Measurements from ENCODE around the gene STARD13. TPM values are rescaled to one million over a fixed set of nuclear protein-coding genes. Genes with fewer than 3 reads are reported as not detected.
A peak's percentile ranks its signal among the peaks of the same experiment; 100 is the strongest.

The STARD13 gene
- total RNA-seq, 1 experiment from 2014 or later, result 2.1 TPM

DNA sequence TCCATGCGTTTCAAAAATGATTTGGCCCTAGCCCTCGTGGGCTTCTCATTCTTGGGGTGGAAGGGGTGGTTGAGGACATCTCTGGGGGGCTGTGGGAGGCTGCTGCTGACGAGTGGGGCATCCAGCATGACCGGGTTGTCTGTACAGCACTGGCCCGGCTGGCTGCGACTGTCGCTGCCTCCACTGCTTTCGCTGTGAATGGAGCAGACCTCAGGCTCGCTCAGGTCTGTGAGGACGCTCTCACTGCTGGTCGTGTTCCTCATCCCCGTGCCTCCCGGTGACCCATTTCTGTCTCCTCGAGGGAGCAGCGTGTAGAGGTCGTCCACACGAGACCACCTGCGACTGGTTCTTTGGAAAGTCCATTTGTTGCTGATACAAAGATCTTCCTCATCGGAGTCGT lies 155.7 kb downstream of the STARD13 start:
- Mint-ChIP-seq H3K4me3 (no peak overlapping the region), H3K27me3 (ENCODE audit: low read depth) (no peaks in the 10 kb centered on the region), H3K27ac (peak overlapping the region in 1 of 3 experiments; percentile 78; a peak in 1 of 7 replicates), H3K36me3 (ENCODE audit: insufficient read depth in 1 of 3, low read depth in 3 of 3) (no peaks in the 10 kb centered on the region), H3K4me1 (peaks cover 9 to 14% of the 10 kb centered on the region in 2 experiments), H3K9me3 (no peaks in the 10 kb centered on the region)
- no peaks in the 10 kb centered on the region for H3K79me2 ChIP-seq (ENCODE audit: insufficient read depth, low read length)
- no peak overlapping the region for H2AFZ ChIP-seq (ENCODE audit: low read length)
- H2BK12ac ChIP-seq (ENCODE audit: insufficient read length, low read depth, low read length), result no peak overlapping the region
- no peak overlapping the region for H3K14ac ChIP-seq (ENCODE audit: insufficient read depth, low read length)
- DNase-seq, result no peak
- no peak overlapping the region for H2BK5ac ChIP-seq (ENCODE audit: insufficient read length, low read length)
- TF ChIP-seq, protein P1, sequence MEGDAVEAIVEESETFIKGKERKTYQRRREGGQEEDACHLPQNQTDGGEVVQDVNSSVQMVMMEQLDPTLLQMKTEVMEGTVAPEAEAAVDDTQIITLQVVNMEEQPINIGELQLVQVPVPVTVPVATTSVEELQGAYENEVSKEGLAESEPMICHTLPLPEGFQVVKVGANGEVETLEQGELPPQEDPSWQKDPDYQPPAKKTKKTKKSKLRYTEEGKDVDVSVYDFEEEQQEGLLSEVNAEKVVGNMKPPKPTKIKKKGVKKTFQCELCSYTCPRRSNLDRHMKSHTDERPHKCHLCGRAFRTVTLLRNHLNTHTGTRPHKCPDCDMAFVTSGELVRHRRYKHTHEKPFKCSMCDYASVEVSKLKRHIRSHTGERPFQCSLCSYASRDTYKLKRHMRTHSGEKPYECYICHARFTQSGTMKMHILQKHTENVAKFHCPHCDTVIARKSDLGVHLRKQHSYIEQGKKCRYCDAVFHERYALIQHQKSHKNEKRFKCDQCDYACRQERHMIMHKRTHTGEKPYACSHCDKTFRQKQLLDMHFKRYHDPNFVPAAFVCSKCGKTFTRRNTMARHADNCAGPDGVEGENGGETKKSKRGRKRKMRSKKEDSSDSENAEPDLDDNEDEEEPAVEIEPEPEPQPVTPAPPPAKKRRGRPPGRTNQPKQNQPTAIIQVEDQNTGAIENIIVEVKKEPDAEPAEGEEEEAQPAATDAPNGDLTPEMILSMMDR (conservative IDR thresholded peaks at IDR 0.05), result no peak
- H2BK20ac ChIP-seq (ENCODE audit: low read depth, low read length, poor library complexity, severe bottlenecking), result no peak overlapping the region
- no peak overlapping the region for H3K27ac ChIP-seq (ENCODE audit: insufficient read length, low read depth, low read length)
- H4K91ac ChIP-seq (ENCODE audit: insufficient read length, low read depth, low read length), result no peak overlapping the region
- no peak overlapping the region for H3K56ac ChIP-seq (ENCODE audit: insufficient read length, low read depth, low read length)
- H3K4me1 ChIP-seq (ENCODE audit: insufficient read depth, low read length), result peaks cover 3% of the 10 kb centered on the region; the same call in 1 of the 2 replicates
- no peaks in the 10 kb centered on the region for H4K20me1 ChIP-seq (ENCODE audit: control insufficient read depth, insufficient read depth, insufficient read length)
- no peaks in the 10 kb centered on the region for H3K79me1 ChIP-seq (ENCODE audit: insufficient read depth, low read depth, low read length, poor library complexity, severe bottlenecking)
- H3K4me2 ChIP-seq (ENCODE audit: insufficient read depth, insufficient read length, low read length), result no peak overlapping the region
- no peak overlapping the region for H2BK15ac ChIP-seq (ENCODE audit: low read depth, low read length)
- no peak overlapping the region for H3K18ac ChIP-seq (ENCODE audit: insufficient read length, low read depth, low read length)
- H2BK120ac ChIP-seq (ENCODE audit: low read depth, low read length, poor library complexity, severe bottlenecking), result no peak overlapping the region
- H3K23ac ChIP-seq (ENCODE audit: insufficient read length, low read depth, low read length), result no peak overlapping the region
- no peaks in the 10 kb centered on the region for H3K23me2 ChIP-seq (ENCODE audit: insufficient read length, low read depth, low read length, poor library complexity, severe bottlenecking)
- H3K9me3 ChIP-seq (ENCODE audit: control insufficient read depth, low read depth, low read length), result no peaks in the 10 kb centered on the region
- H3K9ac ChIP-seq (ENCODE audit: extremely low read depth, insufficient read length, low read length), result no peak overlapping the region
- no CpG with 5 or more reads among the region's 20 CpGs for WGBS (ENCODE audit: extremely low coverage, insufficient read length, low lambda C conversion rate)
- H3K4ac ChIP-seq (ENCODE audit: low read depth, low read length), result no peak overlapping the region
- no peak overlapping the region for H4K5ac ChIP-seq (ENCODE audit: insufficient read length, low read depth, low read length)
- H3K27me3 ChIP-seq (ENCODE audit: insufficient read depth, low read length), result no peaks in the 10 kb centered on the region
- no peak overlapping the region for H2AK5ac ChIP-seq (ENCODE audit: insufficient read length, low read length)
- no peak overlapping the region for H4K8ac ChIP-seq (replicated peaks; ENCODE audit: insufficient read length, low read depth, low read length)
- H3T11ph ChIP-seq (ENCODE audit: low read length), result no peak overlapping the region

All from H9 (cell line).